GM19351 (cell line): Measurements from ENCODE around the gene MED4.

ENCODE experiments used
- ATAC-seq: cut with Tn5 transposase; IDR thresholded peaks from one replicate; pipeline ENCODE4 v1.9.1; 2021; ENCODE audit warnings: mild to moderate bottlenecking, moderate library complexity; ENCODE audit not compliant: unreplicated experiment

Gene MED4

GRCh38 chr13:48038761-48039160 is 56.1 kb downstream of the MED4 start:
- ATAC-seq = no peak

- peak; percentile 90 for ATAC-seq
Observed at GRCh38 chr13:48037346-48038173, 57.3 kb downstream of the MED4 start, which contains the start of gene NUDT15. NUDT15 (plus strand) TSS chr13:48037726; CDS start chr13:48037747, 21 bp downstream.

GRCh38 chr13:48029859-48030258 is 65.0 kb downstream of the MED4 start:
- no peak for ATAC-seq

- no peak for ATAC-seq
Observed at GRCh38 chr13:48028066-48028465, 66.8 kb downstream of the MED4 start.
